Omental fat pad (tissue), 4 donors: Measurements from ENCODE around the gene FHL3. TPM values are rescaled to one million over a fixed set of nuclear protein-coding genes. Genes with fewer than 3 reads are reported as not detected.
"Not testable (repeated sequence)": the region's sequence is repeated elsewhere in the genome, so short reads cannot be mapped to it uniquely, and the experiment has no call there.

Experiments
- ATAC-seq: fragments of 150-250 bp; one replicate; pipeline ENCODE4 v1.9.1; 2016; ENCODE audit warnings: mild to moderate bottlenecking, moderate library complexity; ENCODE audit not compliant: low FRiP score
- DNase-seq: peaks from one replicate; pipeline ENCODE4 v3.0.0-alpha.2; 2019; ENCODE audit warnings: low spot score
- total RNA-seq, 4 donors: library from RNA; depleted of rRNA; stranded (reverse); fragments of >200 nt; gene quantifications; one replicate each; pipeline ENCODE4 v1.1.0, GENCODE V29; 2016
- TF ChIP-seq, protein P1 (sequence below), 3 donors: fragments of 450-650 bp; IDR thresholded peaks; one replicate each; pipeline ENCODE4 v1.5.1; 2016 to 2017; ENCODE audit warnings: antibody characterized with exemption in 3 of 3, mild to moderate bottlenecking in 3 of 3, moderate library complexity in 2 of 3

FHL3 gene
- total RNA-seq, 4 donors from 2014 or later, result 9.2 to 27.6 (median 16.4) TPM

GRCh38 chr1:38041936-38042834, 36.9 kb upstream of the FHL3 start:
- TF ChIP-seq, protein P1, sequence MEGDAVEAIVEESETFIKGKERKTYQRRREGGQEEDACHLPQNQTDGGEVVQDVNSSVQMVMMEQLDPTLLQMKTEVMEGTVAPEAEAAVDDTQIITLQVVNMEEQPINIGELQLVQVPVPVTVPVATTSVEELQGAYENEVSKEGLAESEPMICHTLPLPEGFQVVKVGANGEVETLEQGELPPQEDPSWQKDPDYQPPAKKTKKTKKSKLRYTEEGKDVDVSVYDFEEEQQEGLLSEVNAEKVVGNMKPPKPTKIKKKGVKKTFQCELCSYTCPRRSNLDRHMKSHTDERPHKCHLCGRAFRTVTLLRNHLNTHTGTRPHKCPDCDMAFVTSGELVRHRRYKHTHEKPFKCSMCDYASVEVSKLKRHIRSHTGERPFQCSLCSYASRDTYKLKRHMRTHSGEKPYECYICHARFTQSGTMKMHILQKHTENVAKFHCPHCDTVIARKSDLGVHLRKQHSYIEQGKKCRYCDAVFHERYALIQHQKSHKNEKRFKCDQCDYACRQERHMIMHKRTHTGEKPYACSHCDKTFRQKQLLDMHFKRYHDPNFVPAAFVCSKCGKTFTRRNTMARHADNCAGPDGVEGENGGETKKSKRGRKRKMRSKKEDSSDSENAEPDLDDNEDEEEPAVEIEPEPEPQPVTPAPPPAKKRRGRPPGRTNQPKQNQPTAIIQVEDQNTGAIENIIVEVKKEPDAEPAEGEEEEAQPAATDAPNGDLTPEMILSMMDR (IDR thresholded peaks at IDR 0.05), result no peak
- DNase-seq (no peak), ATAC-seq (no peak)

DNA sequence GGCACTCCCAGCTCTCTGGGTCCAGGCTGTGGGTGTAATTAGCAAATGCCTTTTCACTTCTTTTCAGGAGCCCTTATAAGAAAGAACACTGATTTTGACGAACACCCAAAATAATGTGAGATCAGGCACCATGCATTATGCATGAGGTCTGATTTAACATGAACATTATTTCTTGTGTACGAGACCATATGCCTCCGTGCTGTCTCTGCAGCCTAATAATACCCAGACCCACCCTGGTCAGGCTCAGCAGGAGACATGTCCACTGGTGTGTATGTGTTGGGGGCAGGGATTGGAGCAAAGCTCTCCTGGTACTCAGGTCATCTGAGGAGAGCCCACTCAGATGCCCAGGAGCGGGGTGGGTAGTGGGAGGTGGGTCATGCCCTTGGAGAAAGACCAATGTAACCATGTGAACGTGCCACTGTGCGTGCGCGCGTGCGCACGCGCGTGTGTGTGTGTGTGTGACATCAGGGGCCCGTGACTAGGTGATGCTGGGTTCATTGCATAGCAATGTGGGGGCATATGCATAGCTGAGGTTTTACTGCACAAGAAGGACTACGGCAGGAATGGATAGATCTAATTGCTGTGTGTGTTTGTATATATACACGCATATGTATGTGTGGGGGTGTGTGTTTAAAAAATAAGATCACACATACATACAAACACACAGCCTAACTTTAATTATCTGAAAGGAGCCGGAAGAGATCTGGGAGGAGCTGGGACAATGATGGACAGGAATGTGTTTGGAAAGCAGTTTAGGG, 34.2 kb upstream of the FHL3 start:
- ATAC-seq, result no peak
- no peak for DNase-seq
- TF ChIP-seq, protein P1 (IDR thresholded peaks at IDR 0.05), result no peak

GRCh38 chr1:38038861-38039260, 33.5 kb upstream of the FHL3 start:
- TF ChIP-seq, protein P1 (IDR thresholded peaks at IDR 0.05), result no peak
- ATAC-seq (no peak), DNase-seq (no peak)

DNA sequence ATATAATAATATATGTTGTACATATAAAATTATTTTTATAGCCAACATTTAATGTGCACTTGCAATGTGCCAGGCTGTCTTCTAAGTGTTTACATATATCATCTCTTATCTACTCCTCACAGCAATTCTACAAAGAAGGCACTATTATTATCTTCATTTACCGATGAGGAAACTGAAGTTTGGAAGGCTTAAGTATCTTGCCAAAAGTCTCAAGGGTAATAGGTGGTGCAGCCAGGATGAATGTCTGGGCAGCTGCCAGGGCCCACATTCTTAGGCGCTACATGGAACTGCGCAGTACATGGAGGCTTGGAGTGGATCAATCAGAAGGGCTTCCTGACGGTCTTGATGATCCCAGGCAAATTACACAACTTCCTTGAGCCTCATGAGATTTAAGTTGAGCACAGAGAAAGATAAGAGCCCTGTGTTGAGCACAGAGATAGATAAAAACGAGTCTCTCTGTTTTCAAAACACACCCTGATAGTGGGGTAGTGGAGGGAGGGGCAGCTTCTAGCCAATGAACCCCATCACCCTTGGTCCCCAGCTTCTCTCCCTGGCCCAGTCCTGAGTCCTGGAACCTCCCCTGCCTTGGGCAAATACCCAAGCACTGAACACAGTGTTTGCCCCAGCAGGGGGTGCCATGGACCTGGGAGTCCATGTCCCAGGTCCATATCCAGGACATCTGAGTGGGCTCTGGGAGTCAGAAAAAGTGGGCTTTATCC, 32.1 kb upstream of the FHL3 start:
- TF ChIP-seq, protein P1 (IDR thresholded peaks at IDR 0.05), result no peak
- ATAC-seq, result no peak
- DNase-seq, result no peak

GRCh38 chr1:38034871-38035270, 29.6 kb upstream of the FHL3 start:
- ATAC-seq (no peak), DNase-seq (no peak)
- TF ChIP-seq, protein P1 (IDR thresholded peaks at IDR 0.05), result no peak

GRCh38 chr1:38032992-38033391, 27.7 kb upstream of the FHL3 start:
- ATAC-seq, DNase-seq: not testable (repeated sequence)

DNA sequence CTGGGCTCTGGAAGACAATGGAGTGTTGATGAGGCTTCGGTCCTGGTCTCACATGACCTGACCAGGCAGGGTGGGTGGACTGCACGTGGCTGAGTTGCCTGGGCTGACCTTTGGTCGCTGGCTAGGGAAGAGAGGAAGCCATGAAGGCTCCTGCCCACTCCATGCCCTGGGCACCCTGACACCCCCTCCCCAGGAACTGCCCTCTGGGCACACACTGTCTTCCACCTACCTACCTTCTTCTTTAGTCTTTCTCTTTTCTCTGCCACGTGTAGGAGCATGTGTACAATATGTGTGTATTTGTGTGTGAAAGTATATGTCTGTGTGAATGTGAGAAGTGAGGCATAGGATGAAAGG, 26.2 kb upstream of the FHL3 start:
- ATAC-seq (no peak), DNase-seq (no peak)
- TF ChIP-seq, protein P1 (IDR thresholded peaks at IDR 0.05), result no peak
